Right lobe of liver (tissue), 6 donors: Measurements from ENCODE around the gene DACT1. TPM values are rescaled to one million over a fixed set of nuclear protein-coding genes. Genes with fewer than 3 reads are reported as not detected.
"Not testable (repeated sequence)": the region's sequence is repeated elsewhere in the genome, so short reads cannot be mapped to it uniquely, and the experiment has no call there.

Experiments
- ATAC-seq, 4 donors: fragments of 200-7000 bp; cut with Tn5 transposase; one replicate each; pipeline ENCODE4 v1.9.1; 2020; ENCODE audit warnings: mild to moderate bottlenecking in 4 of 4, moderate library complexity in 4 of 4
- DNase-seq, 3 donors: peaks; one replicate each; pipeline ENCODE4 v3.0.0-alpha.2; 2020
- H3K27ac ChIP-seq, 3 donors: fragments of 200-600 bp; one replicate each; pipeline ENCODE4 v1.8.0; 2022
- H3K27me3 ChIP-seq, 2 donors: fragments of 200-600 bp; one replicate each; pipeline ENCODE4 v1.8.0; 2022
- H3K36me3 ChIP-seq, 4 donors: fragments of 200-600 bp; sonication (generic) in 1 of 4; one replicate each; pipeline versions ENCODE4 v1.5.1 to v1.8.0; 2017 to 2022; ENCODE audit warnings: control low read depth in 1 of 4
- H3K4me1 ChIP-seq, 4 donors: fragments of 200-600 bp; sonication (generic) in 1 of 4; one replicate each; pipeline versions ENCODE4 v1.5.1 to v1.8.0; 2017 to 2022; ENCODE audit warnings: control low read depth in 1 of 4
- H3K4me3 ChIP-seq, 3 donors: fragments of 200-600 bp; one replicate each; pipeline ENCODE4 v1.8.0; 2022
- H3K9me3 ChIP-seq, 4 donors: fragments of 200-600 bp; sonication (generic) in 1 of 4; one replicate each; pipeline versions ENCODE4 v1.5.1 to v1.8.0; 2017 to 2022; ENCODE audit warnings: control low read depth in 1 of 4
- CTCF ChIP-seq, 4 donors: fragments of 200-600 bp in 3 of 4; fragments of 450-650 bp in 1 of 4; IDR thresholded peaks; one replicate each; pipeline versions ENCODE4 v1.5.1 to v1.8.0; 2016 to 2022; ENCODE audit warnings: antibody characterized with exemption in 4 of 4, mild to moderate bottlenecking in 2 of 4
- POLR2A ChIP-seq: fragments of 450-650 bp; IDR thresholded peaks from one replicate; pipeline ENCODE4 v1.6.1; 2017; ENCODE audit warnings: antibody characterized with exemption, mild to moderate bottlenecking
- WGBS: methylation state at CpG from one replicate; pipeline ENCODE4 v1.1.6; 2018; ENCODE audit warnings: low coverage, low lambda C conversion rate; ENCODE audit not compliant: insufficient coverage; ENCODE audit errors: missing lambda C conversion rate; 5-methylcytosine and 5-hydroxymethylcytosine counted together
- intact Hi-C, 2 donors: fragments of 100-400 bp; cut with DNase I; formaldehyde crosslinking; loops; one replicate each; pipeline versions ENCODE4 v1.11.2 to v1.14.1; 2022
- long read RNA-seq: library from polyadenylated mRNA; unstranded; transcript quantifications from one replicate; pipeline ENCODE4 v2.0.0, GENCODE V29; 2019
- total RNA-seq, 6 experiments: library from RNA; depleted of rRNA in 2 of 6; stranded (reverse); fragments of >200 nt in 2 of 6; fragmentation: NEBNext Ultra II Directional in 3 of 6; extraction: Animal tissue kit (Norgen Biotek cat#: 25700) in 3 of 6; gene quantifications; one replicate each; pipeline versions ENCODE4 v1.1.0 to v1.2.4, GENCODE V29; 2016 to 2023
- donor health status: DM: no; HTN: yes; CAD: no.
- donor health status: DM: no; HTN: no; CAD: no.
- donor health status: DM: no; HTN: no; CAD: no.
- donor health status: DM: no; HTN: yes; CAD: no.
- donor health status: DM: no; HTN: yes; CAD: no.

Gene DACT1, protein sequence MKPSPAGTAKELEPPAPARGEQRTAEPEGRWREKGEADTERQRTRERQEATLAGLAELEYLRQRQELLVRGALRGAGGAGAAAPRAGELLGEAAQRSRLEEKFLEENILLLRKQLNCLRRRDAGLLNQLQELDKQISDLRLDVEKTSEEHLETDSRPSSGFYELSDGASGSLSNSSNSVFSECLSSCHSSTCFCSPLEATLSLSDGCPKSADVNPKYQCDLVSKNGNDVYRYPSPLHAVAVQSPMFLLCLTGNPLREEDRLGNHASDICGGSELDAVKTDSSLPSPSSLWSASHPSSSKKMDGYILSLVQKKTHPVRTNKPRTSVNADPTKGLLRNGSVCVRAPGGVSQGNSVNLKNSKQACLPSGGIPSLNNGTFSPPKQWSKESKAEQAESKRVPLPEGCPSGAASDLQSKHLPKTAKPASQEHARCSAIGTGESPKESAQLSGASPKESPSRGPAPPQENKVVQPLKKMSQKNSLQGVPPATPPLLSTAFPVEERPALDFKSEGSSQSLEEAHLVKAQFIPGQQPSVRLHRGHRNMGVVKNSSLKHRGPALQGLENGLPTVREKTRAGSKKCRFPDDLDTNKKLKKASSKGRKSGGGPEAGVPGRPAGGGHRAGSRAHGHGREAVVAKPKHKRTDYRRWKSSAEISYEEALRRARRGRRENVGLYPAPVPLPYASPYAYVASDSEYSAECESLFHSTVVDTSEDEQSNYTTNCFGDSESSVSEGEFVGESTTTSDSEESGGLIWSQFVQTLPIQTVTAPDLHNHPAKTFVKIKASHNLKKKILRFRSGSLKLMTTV
- total RNA-seq, result 1 to 10 TPM; 1.2 to 2.4 (median 1.4) TPM
- long read RNA-seq, result 0 reads

DNA sequence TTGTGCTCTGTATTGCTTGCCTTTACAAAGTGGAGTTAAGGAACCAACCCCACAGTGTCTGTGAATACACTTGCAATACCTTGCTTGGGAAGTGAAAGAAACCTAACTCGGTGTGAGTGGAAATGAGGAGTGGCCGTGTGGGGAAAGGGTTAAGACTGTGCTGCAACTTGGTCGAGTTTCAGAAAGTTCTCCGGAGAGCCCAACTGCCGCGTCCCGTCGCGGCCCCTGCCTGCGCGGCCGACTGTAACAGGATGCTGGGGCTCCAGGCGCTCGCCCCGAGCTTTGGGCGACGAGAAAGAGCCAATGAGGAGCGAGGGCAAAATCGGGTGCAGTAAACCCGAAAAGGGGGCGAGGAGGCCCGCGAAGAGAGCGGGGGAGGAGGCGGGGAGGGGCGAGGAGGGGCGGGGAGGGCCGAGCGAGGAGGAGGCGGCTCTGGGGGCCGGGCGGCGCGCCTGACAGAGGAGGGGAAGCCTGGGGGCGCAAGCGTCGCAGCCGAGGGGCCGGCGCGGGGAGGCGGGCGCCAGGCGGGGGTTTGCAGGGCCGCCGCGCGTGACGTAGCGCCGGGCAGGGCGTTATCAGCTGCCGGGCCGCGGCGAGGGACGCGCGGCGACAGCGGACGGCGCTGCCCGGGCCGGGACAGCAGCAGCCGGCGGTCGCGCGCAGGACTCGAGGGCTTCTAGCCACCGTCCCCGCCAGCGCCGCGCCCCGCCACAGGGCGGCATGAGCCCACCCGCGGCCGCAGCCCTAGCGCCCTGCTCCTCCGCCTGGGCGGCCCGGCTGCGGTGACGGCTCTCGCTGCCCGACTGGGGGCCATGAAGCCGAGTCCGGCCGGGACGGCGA is at the start of gene DACT1:
TSS of gene DACT1 (plus strand) at position 572 of the 840 bp plus-strand sequence. CDS start at position 813, 241 bp downstream.
- intact Hi-C loops, result loop anchor here in 1 of 2 donors (10.0 kb wide), 1 partner anchor 397 kb away; no protein-coding TSS in a partner anchor
- H3K4me1 ChIP-seq, result peaks cover 0 to 13% (median 2%) of the 10 kb centered on the region in 4 donors
- DNase-seq (peak; percentile 65 to 75 (median 70)), ATAC-seq (peak; percentile 70 to 84 (median 78))
- peak within 1 kb of the TSS; percentile 67 to 81 (median 78) for H3K27ac ChIP-seq
- 0% methylated on average over 10 of the region's 94 CpGs for WGBS
- peaks cover 0 to 3% (median 0%) of the 10 kb centered on the region in 4 donors for H3K36me3 ChIP-seq
- H3K4me3 ChIP-seq, result peak within 1 kb of the TSS; percentile 47 to 63 (median 53)
- H3K9me3 ChIP-seq, result no peaks in the 10 kb centered on the region
- TF ChIP-seq POLR2A (peak; percentile 49), CTCF (IDR thresholded peaks at IDR 0.05) (no peak)
- H3K27me3 ChIP-seq, result no peaks in the 10 kb centered on the region

DNA sequence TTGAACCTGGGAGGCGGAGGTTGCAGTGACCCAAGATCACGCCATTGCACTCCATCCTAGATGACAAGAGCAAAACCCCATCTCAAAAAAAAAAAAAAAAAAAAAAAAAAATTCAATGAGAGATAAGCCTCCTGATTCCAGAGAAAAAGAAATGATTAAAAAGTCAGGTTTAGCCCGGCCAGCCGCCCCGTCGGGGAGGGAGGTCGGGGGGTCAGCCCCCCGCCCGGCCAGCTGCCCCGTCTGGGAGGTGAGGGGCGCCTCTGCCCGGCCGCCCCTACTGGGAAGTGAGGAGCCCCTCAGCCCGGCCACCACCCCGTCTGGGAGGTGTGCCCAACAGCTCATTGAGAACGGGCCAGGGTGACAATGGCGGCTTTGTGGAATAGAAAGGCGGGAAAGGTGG is 49.4 kb upstream of the DACT1 start:
- ATAC-seq, H3K4me3 ChIP-seq, H3K27me3 ChIP-seq, DNase-seq, H3K9me3 ChIP-seq, H3K36me3 ChIP-seq, H3K4me1 ChIP-seq, H3K27ac ChIP-seq, intact Hi-C loops: not testable (repeated sequence)
- WGBS, result 84% methylated on average over 15 of the region's 18 CpGs

- H3K27me3 ChIP-seq, result no peaks in the 10 kb centered on the region
- H3K27ac ChIP-seq, result no peak overlapping the region
- DNase-seq (no peak), ATAC-seq (no peak)
- no peak for TF ChIP-seq POLR2A
- no peak for TF ChIP-seq CTCF (IDR thresholded peaks at IDR 0.05)
- 89% methylated on average over 2 of the region's 4 CpGs for WGBS
- H3K4me1 ChIP-seq, result no peaks in the 10 kb centered on the region
- no peaks in the 10 kb centered on the region for H3K36me3 ChIP-seq
- no peak overlapping the region for H3K4me3 ChIP-seq
- no peaks in the 10 kb centered on the region for H3K9me3 ChIP-seq
- intact Hi-C loops, result no loop called here
Observed at GRCh38 chr14:58593977-58594376, 43.8 kb upstream of the DACT1 start.

DNA sequence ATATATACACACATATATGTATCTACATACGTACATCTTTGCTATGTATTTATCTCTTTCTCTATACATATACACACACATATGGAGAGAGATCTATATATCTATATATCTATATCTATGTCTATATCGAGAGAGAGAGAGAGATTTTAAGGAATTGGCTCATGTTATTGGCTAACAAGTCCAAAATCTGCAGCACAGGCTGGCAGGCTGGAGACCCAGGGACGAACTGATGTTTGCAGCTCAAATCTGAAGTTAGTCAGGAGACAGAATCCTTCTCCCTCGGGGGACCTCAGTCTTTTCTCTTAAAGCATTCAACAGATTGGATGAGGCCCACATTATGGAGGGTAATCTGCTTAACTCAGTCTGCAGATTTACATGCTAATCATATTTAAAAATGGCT is 40.7 kb upstream of the DACT1 start:
- no peak overlapping the region for H3K27ac ChIP-seq
- no peak for ATAC-seq
- DNase-seq, result no peak
- no peak overlapping the region for H3K4me3 ChIP-seq
- intact Hi-C loops, result no loop called here
- 74% methylated on average over 3 of the region's 4 CpGs for WGBS
- no peaks in the 10 kb centered on the region for H3K36me3 ChIP-seq
- H3K27me3 ChIP-seq, result no peaks in the 10 kb centered on the region
- H3K9me3 ChIP-seq, result no peaks in the 10 kb centered on the region
- TF ChIP-seq POLR2A, result no peak
- no peak for TF ChIP-seq CTCF (IDR thresholded peaks at IDR 0.05)
- H3K4me1 ChIP-seq, result no peaks in the 10 kb centered on the region
